ENCODE data around the gene QPCTL. TPM values are rescaled to one million over a fixed set of nuclear protein-coding genes. Genes with fewer than 3 reads are reported as not detected.
A peak's percentile ranks its signal among the peaks of the same experiment; 100 is the strongest.

The QPCTL gene
- total and polyA plus RNA-seq, 9 of the 15 experiments (the other 6 are each of a cell fraction or from before 2014, with no cell fraction given): 0.99 to 31.3 (median 12.7) TPM

GRCh38 chr19:45717131-45717982 is 24.9 kb downstream of the QPCTL start (continued):
- peak; percentile 96 for TF ChIP-seq ZNF395 (CRISPR knock-in tag; IDR thresholded peaks at IDR 0.05)
- TF ChIP-seq REST (IDR thresholded peaks at IDR 0.05; ENCODE audit: borderline replicate concordance): peak; percentile 89
- peak; percentile 61; the same call in 1 of the 2 replicates for TF ChIP-seq REST (CRISPR knock-in tag; IDR thresholded peaks at IDR 0.05; ENCODE audit: low read depth)
- TF ChIP-seq ZNF133 (CRISPR knock-in tag; IDR thresholded peaks at IDR 0.05): no peak
- no peak for TF ChIP-seq BCL6 (CRISPR knock-in tag; IDR thresholded peaks at IDR 0.05)
- TF ChIP-seq ZFP91 (CRISPR knock-in tag; IDR thresholded peaks at IDR 0.05): peak; percentile 98
- TF ChIP-seq TCF3 (CRISPR knock-in tag; IDR thresholded peaks at IDR 0.05): peak; percentile 45; the same call in 1 of the 2 replicates
- no peak for TF ChIP-seq CBX8 (IDR thresholded peaks at IDR 0.05; ENCODE audit: borderline replicate concordance, extremely low read depth, low read depth, low read length, poor library complexity, severe bottlenecking)
- peak; percentile 43; the same call in 1 of the 2 replicates for TF ChIP-seq PHF8 (IDR thresholded peaks at IDR 0.05; ENCODE audit: borderline replicate concordance, low read length)
- TF ChIP-seq ZNF311 (CRISPR knock-in tag; IDR thresholded peaks at IDR 0.05): no peak
- TF ChIP-seq NELFE (IDR thresholded peaks at IDR 0.05; ENCODE audit: insufficient read depth, insufficient read length): no peak
- TF ChIP-seq ZNF124 (CRISPR knock-in tag; IDR thresholded peaks at IDR 0.05): no peak
- TF ChIP-seq MEF2D (tag; conservative IDR thresholded peaks at IDR 0.05; ENCODE audit: low read depth): no peak
- peak; percentile 67 for TF ChIP-seq CGGBP1 (CRISPR knock-in tag; IDR thresholded peaks at IDR 0.05)
- TF ChIP-seq FOXA3 (CRISPR knock-in tag; conservative IDR thresholded peaks at IDR 0.05 in 1 of 2, IDR thresholded peaks at IDR 0.05 in 1 of 2): peak; percentile 70 to 82

Data from K562 (cell line).